Stimulated activated CD8-positive, alpha-beta memory T cell treated with anti-CD3 and anti-CD28 coated beads, Interleukin-12 subunit alpha, Interleukin-12 subunit beta, amount 100 ng/mL, for 24 hours (primary cell): ENCODE data around the gene MPC1.

Experiments used
- DNase-seq: peaks from one replicate; pipeline ENCODE4 v3.0.0-alpha.2; 2020; ENCODE audit errors: extremely low read depth

MPC1 gene

DNA sequence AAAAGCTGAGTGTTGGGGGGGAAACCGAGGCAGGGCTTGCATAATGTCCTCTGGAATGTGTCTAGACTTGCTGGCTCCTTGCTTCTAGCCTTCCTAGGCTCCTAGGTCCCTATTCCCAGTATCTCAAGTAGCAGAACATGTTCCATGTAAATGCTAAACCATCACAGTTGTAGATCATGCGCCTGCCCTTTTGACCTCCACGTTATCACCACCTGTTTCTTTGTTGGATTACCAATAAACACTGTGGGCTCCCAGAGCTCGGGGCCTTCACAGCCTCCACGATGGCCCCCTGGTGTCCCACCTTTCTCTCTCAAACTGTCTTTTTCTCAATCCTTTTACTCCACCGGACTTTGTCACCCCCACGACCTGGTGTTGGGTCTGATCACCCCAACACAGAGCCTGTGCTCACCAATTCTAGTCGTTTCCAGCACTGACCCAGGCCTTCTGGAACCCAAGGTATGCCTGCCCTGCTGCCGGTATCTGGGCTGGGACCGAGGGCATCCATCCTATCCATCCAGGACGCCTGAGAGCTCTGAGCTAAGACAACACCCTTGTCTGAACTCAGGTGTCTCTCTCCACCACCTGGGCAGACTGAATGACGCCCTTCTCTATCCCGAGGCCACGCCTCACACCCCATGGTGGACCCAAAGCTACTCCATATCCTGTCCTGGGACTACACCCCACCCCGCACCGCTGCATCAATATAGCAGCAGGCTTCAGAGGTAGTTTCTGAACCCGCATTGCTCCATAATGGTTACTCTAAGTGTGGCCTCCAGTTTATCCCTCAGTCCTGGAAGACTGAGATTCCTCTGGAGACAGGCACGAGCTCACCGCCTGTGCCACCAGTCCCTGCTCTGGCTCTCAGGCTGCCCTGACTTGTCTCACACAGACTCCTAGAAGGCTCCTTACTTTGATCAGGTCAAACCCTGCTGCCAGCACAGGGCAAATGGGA is 65.2 kb downstream of the MPC1 start:
- no peak for DNase-seq

DNA sequence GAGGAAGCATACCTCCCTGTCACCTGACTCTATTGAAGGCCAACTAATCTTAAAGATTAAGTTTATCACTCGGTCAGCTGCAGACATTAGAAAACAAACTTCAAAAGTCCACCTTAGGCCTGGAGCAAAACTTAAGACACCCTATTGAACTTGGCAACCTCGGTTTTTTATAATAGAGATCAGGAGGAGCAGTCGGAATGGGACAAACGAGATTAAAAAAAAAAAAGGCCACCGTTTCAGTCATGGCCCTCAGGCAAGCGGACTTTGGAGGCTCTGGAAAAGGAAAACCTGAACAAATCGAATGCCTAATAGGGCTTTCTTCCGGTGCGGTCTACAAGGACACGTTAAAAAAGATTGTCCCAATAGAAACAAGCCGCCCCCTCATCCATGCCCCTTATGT is 67.3 kb downstream of the MPC1 start:
- DNase-seq: no peak
